NAMALWA (cell line): ENCODE data around the gene IFT20.
A peak's percentile ranks its signal among the peaks of the same experiment; 100 is the strongest.

Experiments used
- DNase-seq: peaks from one replicate; pipeline ENCODE4 v3.0.0-alpha.2; 2015; ENCODE audit warnings: low spot score

Gene IFT20

GRCh38 chr17:28334666-28335200, 539 bp downstream of the IFT20 start:
- DNase-seq = no peak

GRCh38 chr17:28334171-28334570, 1.1 kb downstream of the IFT20 start:
- peak; percentile 42 for DNase-seq

GRCh38 chr17:28333083-28333746, 2.1 kb downstream of the IFT20 start:
- DNase-seq = no peak

- no peak for DNase-seq
Measured at GRCh38 chr17:28331891-28332420, 3.3 kb downstream of the IFT20 start.

- no peak for DNase-seq
Measured at GRCh38 chr17:28330671-28331070, 4.6 kb downstream of the IFT20 start.

- no peak for DNase-seq
Measured at GRCh38 chr17:28328325-28328724, 6.9 kb downstream of the IFT20 start.

- no peak for DNase-seq
Measured at GRCh38 chr17:28327709-28328108, 7.6 kb downstream of the IFT20 start.

GRCh38 chr17:28327031-28327607, 8.2 kb downstream of the IFT20 start:
- DNase-seq = no peak

GRCh38 chr17:28326114-28326513, 9.2 kb downstream of the IFT20 start:
- DNase-seq = no peak

GRCh38 chr17:28325211-28325610, 10.1 kb downstream of the IFT20 start:
- DNase-seq = no peak

GRCh38 chr17:28324781-28325180, 10.5 kb downstream of the IFT20 start:
- DNase-seq = no peak

- no peak for DNase-seq
Measured at GRCh38 chr17:28324267-28324745, 11.0 kb downstream of the IFT20 start.

- DNase-seq = no peak
Measured at GRCh38 chr17:28320215-28321061, 14.8 kb downstream of the IFT20 start.

- DNase-seq = no peak
Measured at GRCh38 chr17:28319598-28319935, 15.7 kb downstream of the IFT20 start.

- DNase-seq = peak; percentile 98
Measured at GRCh38 chr17:28318759-28319597, 16.3 kb downstream of the IFT20 start, which contains the start of gene TMEM97. Gene TMEM97, plus strand, starts transcription at chr17:28319200. Its CDS starts 40 bp downstream, at chr17:28319240.

- DNase-seq = no peak
Measured at GRCh38 chr17:28317966-28318758, 17.1 kb downstream of the IFT20 start.

- no peak for DNase-seq
Measured at GRCh38 chr17:28317099-28317965, 17.9 kb downstream of the IFT20 start.

- no peak for DNase-seq
Measured at GRCh38 chr17:28315846-28316705, 19.2 kb downstream of the IFT20 start.

- DNase-seq = no peak
Measured at GRCh38 chr17:28313841-28314240, 21.4 kb downstream of the IFT20 start.
